Transverse colon (tissue), 4 donors: ENCODE measurements around the gene IRAK4. TPM values are rescaled to one million over a fixed set of nuclear protein-coding genes. Genes with fewer than 3 reads are reported as not detected.
A peak's percentile ranks its signal among the peaks of the same experiment; 100 is the strongest.

Experiments used
- DNase-seq: peaks from one replicate; pipeline ENCODE4 v3.0.0-alpha.2; 2019
- H3K27ac ChIP-seq, 4 donors: fragments of 200-600 bp; sonication (generic); 2 replicates each; pipeline ENCODE4 v1.5.1; 2016 to 2018; ENCODE audit warnings: inconsistent platforms in 4 of 4
- H3K27me3 ChIP-seq: fragments of 200-600 bp; sonication (generic); 2 replicates; pipeline ENCODE4 v1.5.1; 2017; ENCODE audit warnings: inconsistent platforms
- H3K36me3 ChIP-seq, 4 donors: fragments of 200-600 bp; sonication (generic); 2 replicates each; pipeline ENCODE4 v1.5.1; 2017 to 2019; ENCODE audit warnings: inconsistent platforms in 4 of 4
- H3K4me1 ChIP-seq, 4 donors: fragments of 200-600 bp; sonication (generic); 2 replicates each; pipeline ENCODE4 v1.5.1; 2017 to 2020; ENCODE audit warnings: inconsistent platforms in 4 of 4
- H3K4me3 ChIP-seq, 4 donors: fragments of 200-600 bp; sonication (generic); 1 replicate in 1 of 4; 2 replicates in 3 of 4; pipeline versions ENCODE4 v1.5.1 to v1.6.1; 2017 to 2019; ENCODE audit warnings: inconsistent platforms in 4 of 4
- H3K9me3 ChIP-seq, 2 donors: fragments of 200-600 bp; sonication (generic); 2 replicates each; pipeline ENCODE4 v1.5.1; 2017 to 2019; ENCODE audit warnings: inconsistent platforms in 2 of 2
- EP300 ChIP-seq: sonication (generic); formaldehyde crosslinking; IDR thresholded peaks from one replicate; pipeline ENCODE4 v1.6.1; 2017; ENCODE audit warnings: antibody characterized with exemption, low read depth
- POLR2A ChIP-seq: fragments of 450-650 bp; IDR thresholded peaks from one replicate; pipeline ENCODE4 v1.6.1; 2016; ENCODE audit warnings: antibody characterized with exemption, mild to moderate bottlenecking, moderate library complexity
- POLR2AphosphoS5 ChIP-seq, 3 donors: sonication (generic); formaldehyde crosslinking; IDR thresholded peaks; one replicate each; pipeline ENCODE4 v1.6.1; 2016; ENCODE audit warnings: antibody characterized with exemption in 3 of 3
- WGBS, 2 donors: methylation state at CpG; one replicate each; pipeline ENCODE4 v1.1.5; 2018; ENCODE audit warnings: low coverage in 1 of 2; 5-methylcytosine and 5-hydroxymethylcytosine counted together
- in situ Hi-C, 4 donors: fragments of 200-750 bp; cut with MboI; loops; one replicate each; pipeline versions ENCODE4 v1.15.0 to v1.15.1; 2017; ENCODE audit warnings: low sequenced_read_pairs in 3 of 4, low pct_ligation_motif_present in 1 of 4, low pct_unique_long_range_greater_than_20kb in 1 of 4
- intact Hi-C: fragments of 100-400 bp; cut with DNase I; formaldehyde crosslinking; loops from one replicate; pipeline ENCODE4 v1.15.1; 2023; ENCODE audit warnings: low total_unique reads
- total RNA-seq, 4 donors: library from RNA; depleted of rRNA; stranded (reverse); fragments of >200 nt; gene quantifications; one replicate each; pipeline ENCODE4 v1.1.0, GENCODE V29; 2016
- TF ChIP-seq, protein P1 (sequence below), 5 experiments: fragments of 200-600 bp in 3 of 5; fragments of 450-650 bp in 2 of 5; sonication (generic) in 3 of 5; IDR thresholded peaks; 1 replicate in 2 of 5; 2 replicates in 3 of 5; pipeline ENCODE4 v1.5.1; 2016 to 2017; ENCODE audit warnings: antibody characterized with exemption in 5 of 5, inconsistent platforms in 3 of 5, mild to moderate bottlenecking in 2 of 5, moderate library complexity in 1 of 5

Gene IRAK4
- total RNA-seq, 4 donors from 2014 or later: 6.6 to 39.7 (median 19.0) TPM

GRCh38 chr12:43758247-43758727 lies 464 bp upstream of the IRAK4 start:
- WGBS, 2 donors: 0 to 2% methylated on average over 11 to 18 of the region's 18 CpGs
- intact Hi-C loops (no loop called here), in situ Hi-C loops (loop anchor here in 1 of 4 donors (5.0 kb wide), 1 partner anchor 49 kb away; the partner anchor contains the start of gene TWF1)
- Histone ChIP-seq H3K9me3 (no peaks in the 10 kb centered on the region), H3K36me3 (no peaks in the 10 kb centered on the region), H3K27me3 (no peaks in the 10 kb centered on the region), H3K4me3 (peak overlapping the region; percentile 40 to 93 (median 70)), H3K4me1 (peaks cover 5 to 56% (median 25%) of the 10 kb centered on the region in 4 donors), H3K27ac (peak overlapping the region; percentile 91 to 97 (median 94))
- DNase-seq: peak; percentile 39
- TF ChIP-seq POLR2AphosphoS5 (IDR thresholded peaks at IDR 0.05): no peak
- no peak for TF ChIP-seq POLR2A
- TF ChIP-seq, protein P1, sequence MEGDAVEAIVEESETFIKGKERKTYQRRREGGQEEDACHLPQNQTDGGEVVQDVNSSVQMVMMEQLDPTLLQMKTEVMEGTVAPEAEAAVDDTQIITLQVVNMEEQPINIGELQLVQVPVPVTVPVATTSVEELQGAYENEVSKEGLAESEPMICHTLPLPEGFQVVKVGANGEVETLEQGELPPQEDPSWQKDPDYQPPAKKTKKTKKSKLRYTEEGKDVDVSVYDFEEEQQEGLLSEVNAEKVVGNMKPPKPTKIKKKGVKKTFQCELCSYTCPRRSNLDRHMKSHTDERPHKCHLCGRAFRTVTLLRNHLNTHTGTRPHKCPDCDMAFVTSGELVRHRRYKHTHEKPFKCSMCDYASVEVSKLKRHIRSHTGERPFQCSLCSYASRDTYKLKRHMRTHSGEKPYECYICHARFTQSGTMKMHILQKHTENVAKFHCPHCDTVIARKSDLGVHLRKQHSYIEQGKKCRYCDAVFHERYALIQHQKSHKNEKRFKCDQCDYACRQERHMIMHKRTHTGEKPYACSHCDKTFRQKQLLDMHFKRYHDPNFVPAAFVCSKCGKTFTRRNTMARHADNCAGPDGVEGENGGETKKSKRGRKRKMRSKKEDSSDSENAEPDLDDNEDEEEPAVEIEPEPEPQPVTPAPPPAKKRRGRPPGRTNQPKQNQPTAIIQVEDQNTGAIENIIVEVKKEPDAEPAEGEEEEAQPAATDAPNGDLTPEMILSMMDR (IDR thresholded peaks at IDR 0.05): no peak
- TF ChIP-seq EP300: no peak

DNA sequence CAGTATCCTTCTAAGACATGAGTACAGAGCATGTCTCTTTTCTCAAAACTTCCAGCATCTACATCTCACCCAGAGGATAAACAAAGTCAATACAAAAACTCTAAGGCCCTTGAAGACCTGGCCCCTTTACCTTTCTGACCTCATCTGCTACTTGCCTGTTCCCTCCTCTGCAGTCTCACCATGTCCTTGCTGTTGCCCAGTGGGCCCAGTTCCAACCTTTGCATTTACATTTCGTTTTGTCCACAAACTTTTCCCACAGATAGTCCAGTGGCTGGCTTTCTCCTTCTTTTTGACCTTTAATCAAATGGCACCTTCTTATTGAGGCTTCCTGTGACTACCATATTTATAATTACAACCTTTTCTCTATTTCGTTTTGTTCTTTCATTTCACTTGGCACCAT lies 1.6 kb downstream of the IRAK4 start:
- intact Hi-C loops: no loop called here
- no peaks in the 10 kb centered on the region for H3K9me3 ChIP-seq
- peak overlapping the region in 1 of 4 donors; percentile 93 for H3K4me3 ChIP-seq
- TF ChIP-seq, protein P1 (IDR thresholded peaks at IDR 0.05): no peak
- no peak for TF ChIP-seq POLR2AphosphoS5 (IDR thresholded peaks at IDR 0.05)
- TF ChIP-seq EP300: no peak
- TF ChIP-seq POLR2A: no peak
- no peak for DNase-seq
- H3K4me1 ChIP-seq: peaks cover 5 to 46% (median 25%) of the 10 kb centered on the region in 4 donors
- in situ Hi-C loops: no loop called here
- no peak overlapping the region for H3K27ac ChIP-seq
- no peaks in the 10 kb centered on the region for H3K27me3 ChIP-seq
- 56 to 57% methylated on average over 2 of the region's 2 CpGs for WGBS, 2 donors
- H3K36me3 ChIP-seq: no peaks in the 10 kb centered on the region

DNA sequence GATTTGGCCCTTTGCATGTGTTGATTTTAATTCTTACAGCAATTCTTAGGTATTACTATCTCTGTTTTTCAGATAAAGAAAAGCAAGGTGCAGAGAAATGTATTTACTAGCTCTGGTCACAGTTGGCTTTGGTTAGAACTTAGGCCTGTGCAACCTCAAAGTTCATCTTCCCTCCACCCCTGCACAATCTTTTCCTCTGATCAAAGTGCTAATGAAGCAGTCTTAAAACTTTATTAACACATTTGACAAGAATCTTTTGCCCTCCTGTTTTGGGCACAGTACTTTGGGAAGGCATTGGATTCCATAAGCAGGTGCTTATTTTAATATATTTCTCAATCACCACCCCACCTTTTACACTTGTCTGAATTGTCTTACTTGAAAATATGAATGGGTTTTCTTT lies 2.7 kb downstream of the IRAK4 start:
- Histone ChIP-seq H3K27ac (no peak overlapping the region), H3K9me3 (no peaks in the 10 kb centered on the region), H3K27me3 (no peaks in the 10 kb centered on the region), H3K4me3 (no peak overlapping the region), H3K4me1 (peaks cover 5 to 46% (median 25%) of the 10 kb centered on the region in 4 donors), H3K36me3 (no peaks in the 10 kb centered on the region)
- no peak for DNase-seq
- intact Hi-C loops: no loop called here
- TF ChIP-seq POLR2A (no peak), POLR2AphosphoS5 (IDR thresholded peaks at IDR 0.05) (no peak), EP300 (no peak)
- TF ChIP-seq, protein P1 (IDR thresholded peaks at IDR 0.05): no peak
- in situ Hi-C loops: no loop called here

GRCh38 chr12:43762596-43762995 lies 3.8 kb downstream of the IRAK4 start:
- TF ChIP-seq EP300: no peak
- no peak for TF ChIP-seq POLR2A
- TF ChIP-seq, protein P1 (IDR thresholded peaks at IDR 0.05): no peak
- TF ChIP-seq POLR2AphosphoS5 (IDR thresholded peaks at IDR 0.05): no peak
- peaks cover 5 to 43% (median 24%) of the 10 kb centered on the region in 4 donors for H3K4me1 ChIP-seq
- no peaks in the 10 kb centered on the region for H3K9me3 ChIP-seq
- DNase-seq: no peak
- H3K27ac ChIP-seq: no peak overlapping the region
- in situ Hi-C loops (no loop called here), intact Hi-C loops (no loop called here)
- no peak overlapping the region for H3K4me3 ChIP-seq
- H3K36me3 ChIP-seq: no peaks in the 10 kb centered on the region
- no peaks in the 10 kb centered on the region for H3K27me3 ChIP-seq
